Mesenchymal stem cell (in vitro differentiated cells and primary cell): ENCODE data around the gene ITGB1.
"Not testable (repeated sequence)": the region's sequence is repeated elsewhere in the genome, so short reads cannot be mapped to it uniquely, and the experiment has no call there.

Source experiments
- DNase-seq: peaks from one replicate; pipeline ENCODE4 v3.0.0-alpha.2; 2013
- H2AFZ ChIP-seq: one replicate; pipeline ENCODE4 v1.6.1; 2013; ENCODE audit warnings: low read depth, mild to moderate bottlenecking, control low read depth, inconsistent platforms, low read length, moderate library complexity
- H2AK5ac ChIP-seq: 2 replicates; pipeline ENCODE4 v1.6.1; 2013; ENCODE audit warnings: low read length, moderate library complexity, mild to moderate bottlenecking, inconsistent platforms; ENCODE audit not compliant: severe bottlenecking
- H2BK120ac ChIP-seq: one replicate; pipeline ENCODE4 v1.6.1; 2013; ENCODE audit warnings: low read depth, mild to moderate bottlenecking, inconsistent platforms, low read length, moderate library complexity
- H2BK12ac ChIP-seq, 2 experiments: one replicate each; pipeline ENCODE4 v1.6.1; 2013; ENCODE audit warnings: inconsistent platforms in 2 of 2, low read length in 2 of 2, mild to moderate bottlenecking in 2 of 2, moderate library complexity in 2 of 2, control low read depth in 1 of 2
- H2BK15ac ChIP-seq: one replicate; pipeline ENCODE4 v1.6.1; 2013; ENCODE audit warnings: mild to moderate bottlenecking, low read depth, inconsistent platforms; ENCODE audit not compliant: poor library complexity, severe bottlenecking
- H2BK5ac ChIP-seq: 2 replicates; pipeline ENCODE4 v1.6.1; 2013; ENCODE audit warnings: low read depth, mild to moderate bottlenecking, low read length, control low read depth, inconsistent platforms; ENCODE audit not compliant: poor library complexity, severe bottlenecking
- H3K14ac ChIP-seq, 2 experiments: one replicate each; pipeline ENCODE4 v1.6.1; 2013; ENCODE audit warnings: inconsistent platforms in 2 of 2, low read length in 2 of 2, control low read depth in 1 of 2, mild to moderate bottlenecking in 1 of 2, moderate library complexity in 1 of 2
- H3K18ac ChIP-seq, 2 experiments: one replicate each; pipeline ENCODE4 v1.6.1; 2013; ENCODE audit warnings: inconsistent platforms in 2 of 2, low read length in 2 of 2, control low read depth in 1 of 2, low read depth in 1 of 2, mild to moderate bottlenecking in 1 of 2
- H3K23ac ChIP-seq, 2 experiments: one replicate each; pipeline ENCODE4 v1.6.1; 2013; ENCODE audit warnings: inconsistent platforms in 2 of 2, low read length in 2 of 2, mild to moderate bottlenecking in 2 of 2, moderate library complexity in 2 of 2, control low read depth in 1 of 2
- H3K27ac ChIP-seq: 2 replicates; pipeline ENCODE4 v1.5.1; 2013; ENCODE audit warnings: mild to moderate bottlenecking, moderate library complexity, low read length, control low read depth, inconsistent platforms; ENCODE audit not compliant: poor library complexity, severe bottlenecking
- H3K27me3 ChIP-seq, 2 experiments: 2 replicates each; pipeline versions ENCODE4 v1.6.1 to v1.7.0; 2013; ENCODE audit warnings: low read length in 2 of 2, mild to moderate bottlenecking in 2 of 2, moderate library complexity in 2 of 2, control low read depth in 1 of 2, inconsistent platforms in 1 of 2; ENCODE audit not compliant: control insufficient read depth in 1 of 2, insufficient read depth in 1 of 2
- H3K36me3 ChIP-seq, 2 experiments: 2 replicates each; pipeline versions ENCODE4 v1.6.1 to v1.7.0; 2013; ENCODE audit warnings: low read length in 2 of 2, control low read depth in 1 of 2, inconsistent platforms in 1 of 2, low read depth in 1 of 2, mild to moderate bottlenecking in 1 of 2; ENCODE audit not compliant: insufficient read depth in 2 of 2, control insufficient read depth in 1 of 2
- H3K4ac ChIP-seq, 2 experiments: one replicate each; pipeline ENCODE4 v1.6.1; 2013; ENCODE audit warnings: inconsistent platforms in 2 of 2, low read length in 2 of 2, mild to moderate bottlenecking in 2 of 2, moderate library complexity in 2 of 2, control low read depth in 1 of 2, low read depth in 1 of 2
- H3K4me1 ChIP-seq: 2 replicates; pipeline ENCODE4 v1.6.1; 2013; ENCODE audit warnings: low read depth, low read length, control low read depth; ENCODE audit not compliant: control insufficient read depth, insufficient read depth
- H3K4me2 ChIP-seq: 2 replicates; pipeline ENCODE4 v1.6.1; 2013; ENCODE audit warnings: low read length, mild to moderate bottlenecking, inconsistent platforms; ENCODE audit not compliant: poor library complexity, severe bottlenecking
- H3K4me3 ChIP-seq, 2 experiments: 2 replicates each; pipeline versions ENCODE4 v1.5.1 to v1.7.0; 2013; ENCODE audit warnings: low read length in 2 of 2, mild to moderate bottlenecking in 2 of 2, control low read depth in 1 of 2, low read depth in 1 of 2; ENCODE audit not compliant: insufficient read depth in 1 of 2
- H3K79me1 ChIP-seq: replicated peaks from 2 replicates; pipeline ENCODE4 v1.6.1; 2013; ENCODE audit warnings: mild to moderate bottlenecking, control low read depth, low read length, inconsistent platforms; ENCODE audit not compliant: poor library complexity, severe bottlenecking
- H3K9ac ChIP-seq: 2 replicates; pipeline ENCODE4 v1.7.0; 2013; ENCODE audit warnings: mild to moderate bottlenecking, low read length, moderate library complexity
- H3K9me3 ChIP-seq: 2 replicates; pipeline ENCODE4 v1.7.0; 2013; ENCODE audit warnings: mild to moderate bottlenecking, low read length; ENCODE audit not compliant: control insufficient read depth
- H4K8ac ChIP-seq: one replicate; pipeline ENCODE4 v1.6.1; 2013; ENCODE audit warnings: inconsistent platforms, mild to moderate bottlenecking, low read length, moderate library complexity
- H4K91ac ChIP-seq: one replicate; pipeline ENCODE4 v1.6.1; 2013; ENCODE audit warnings: mild to moderate bottlenecking, low read length, inconsistent platforms
- WGBS: methylation state at CpG from one replicate; pipeline ENCODE4 v1.1.7; 2013; ENCODE audit warnings: mixed read lengths; 5-methylcytosine and 5-hydroxymethylcytosine counted together

Gene ITGB1

DNA sequence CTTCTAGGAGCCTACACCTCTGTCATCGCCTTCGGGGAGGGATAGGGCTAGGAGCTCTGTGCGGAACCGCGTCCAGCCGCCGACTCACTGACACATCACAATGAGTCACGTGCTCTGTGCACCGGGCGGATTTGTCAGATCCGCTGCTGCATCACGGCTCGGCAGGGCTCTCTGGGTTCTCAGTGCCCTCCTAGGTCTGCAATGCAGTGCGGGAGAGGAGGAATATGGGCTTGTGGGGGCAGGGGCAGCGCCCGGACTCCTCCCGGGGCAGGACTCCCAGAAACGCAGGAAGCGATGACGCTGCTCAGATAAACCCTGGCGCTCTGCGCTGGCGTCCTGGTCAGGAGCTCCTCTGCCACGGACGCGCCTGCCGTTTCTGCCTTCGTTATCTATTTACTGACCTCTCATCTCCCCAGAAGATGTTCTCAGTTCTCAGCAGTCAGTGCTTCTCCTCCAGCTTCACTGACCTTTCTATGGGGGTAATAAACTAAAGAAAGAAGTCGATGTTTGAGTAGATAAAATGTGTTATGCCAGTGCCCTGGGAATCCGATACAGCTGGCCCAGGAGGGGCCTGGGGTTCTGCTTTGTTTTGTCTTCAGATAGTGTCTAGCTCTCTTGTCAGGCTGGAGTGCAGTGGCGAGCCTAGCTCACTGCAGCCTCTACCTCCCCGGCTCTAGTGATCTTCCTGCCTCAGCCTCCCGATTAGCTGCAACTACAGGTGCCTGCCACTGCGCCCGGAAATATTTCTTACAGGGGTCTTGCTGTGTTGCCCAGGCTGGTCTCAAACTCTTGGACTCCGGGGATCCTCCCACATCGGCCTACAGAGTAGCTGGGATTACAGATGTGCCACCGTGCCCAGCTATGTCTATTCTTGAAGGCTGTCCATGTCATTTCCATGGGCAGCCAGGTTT lies 22.8 kb upstream of the ITGB1 start:
- no peaks in the 10 kb centered on the region for H3K27me3 ChIP-seq
- peak overlapping the region; percentile 97 for H3K9ac ChIP-seq
- DNase-seq, result peak; percentile 99
- peak overlapping the region; percentile 96 for H2BK5ac ChIP-seq
- peak overlapping the region; percentile 84 for H4K91ac ChIP-seq
- H3K4me2 ChIP-seq, result peak overlapping the region; percentile 65
- peak overlapping the region; percentile 91 for H2AK5ac ChIP-seq
- H3K9me3 ChIP-seq, result no peaks in the 10 kb centered on the region
- peak overlapping the region; percentile 11 for H2AFZ ChIP-seq
- H4K8ac ChIP-seq, result peak overlapping the region; percentile 88
- peak overlapping the region; percentile 97 for H2BK15ac ChIP-seq
- 13% methylated on average over 38 of the region's 38 CpGs for WGBS
- peak overlapping the region; percentile 74 to 94 for H3K18ac ChIP-seq
- peak overlapping the region; percentile 40 to 75 for H3K4me3 ChIP-seq
- peak overlapping the region; percentile 99 for H3K27ac ChIP-seq
- no peaks in the 10 kb centered on the region for H3K36me3 ChIP-seq
- no peaks in the 10 kb centered on the region for H3K79me1 ChIP-seq
- H3K4ac ChIP-seq, result peak overlapping the region; percentile 66 to 81
- H2BK12ac ChIP-seq, result peak overlapping the region; percentile 82 to 88
- peak overlapping the region in 1 of 2 experiments; percentile 11 for H3K14ac ChIP-seq
- H3K4me1 ChIP-seq, result peaks cover 15% of the 10 kb centered on the region
- H3K23ac ChIP-seq, result no peak overlapping the region
- peak overlapping the region; percentile 71 for H2BK120ac ChIP-seq

DNA sequence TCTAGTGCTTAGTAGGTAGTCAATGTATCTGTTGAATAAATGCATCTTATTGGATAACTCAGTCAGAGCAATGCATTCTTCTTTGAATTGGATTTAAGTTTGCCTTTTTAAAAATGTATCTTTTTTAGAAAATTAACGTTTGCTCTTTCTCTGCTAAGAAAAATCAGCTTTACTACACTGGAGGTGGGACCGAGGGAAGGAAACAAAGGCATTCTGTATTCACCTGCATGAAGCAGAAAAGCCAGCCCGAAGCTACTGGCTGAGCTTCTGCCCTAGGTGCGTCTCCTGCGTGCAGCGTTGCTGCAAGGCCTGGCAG lies 22.2 kb upstream of the ITGB1 start:
- Histone ChIP-seq H2AFZ (peak overlapping the region; percentile 11), H2BK15ac (peak overlapping the region; percentile 97), H3K23ac (no peak overlapping the region), H3K9ac (peak overlapping the region; percentile 97), H2BK5ac (peak overlapping the region; percentile 25), H3K4me3 (peak overlapping the region in 1 of 2 experiments; percentile 75), H3K9me3 (no peaks in the 10 kb centered on the region), H3K36me3 (no peaks in the 10 kb centered on the region), H2BK12ac (peak overlapping the region in 1 of 2 experiments; percentile 19), H3K14ac (no peak overlapping the region), H4K91ac (peak overlapping the region; percentile 55), H3K4ac (peak overlapping the region; percentile 19 to 66), H4K8ac (peak overlapping the region; percentile 87), H3K4me2 (peak overlapping the region; percentile 18), H3K79me1 (no peaks in the 10 kb centered on the region), H3K27me3 (no peaks in the 10 kb centered on the region), H3K18ac (peak overlapping the region; percentile 74 to 94), H2AK5ac (no peak overlapping the region), H2BK120ac (peak overlapping the region; percentile 39), H3K27ac (peak overlapping the region; percentile 99), H3K4me1 (peaks cover 14% of the 10 kb centered on the region)
- WGBS, result 11% methylated on average over 6 of the region's 6 CpGs
- DNase-seq, result no peak

DNA sequence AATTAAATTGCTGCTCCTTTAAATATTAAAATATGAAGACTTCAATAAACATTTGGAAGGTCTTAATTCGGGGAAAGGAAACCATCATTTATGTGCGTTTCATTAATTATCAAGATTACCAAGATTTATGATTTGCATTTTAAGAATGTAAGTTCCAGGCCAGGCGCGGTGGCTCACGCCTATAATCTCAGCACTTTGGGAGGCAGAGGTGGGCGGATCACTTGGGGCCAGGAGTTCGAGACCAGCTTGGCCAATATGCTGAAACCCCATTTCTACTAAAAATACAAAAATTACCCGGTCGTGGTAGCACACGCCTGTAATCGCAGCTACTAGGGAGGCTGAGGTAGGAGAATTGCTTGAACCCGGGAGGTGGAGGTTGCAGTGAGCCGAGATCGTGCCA lies 21.7 kb upstream of the ITGB1 start:
- H3K4me2 ChIP-seq, DNase-seq, H4K91ac ChIP-seq, H2BK12ac ChIP-seq, H3K4ac ChIP-seq, H3K27me3 ChIP-seq, H2BK15ac ChIP-seq, H3K36me3 ChIP-seq, H3K23ac ChIP-seq, H3K18ac ChIP-seq, H3K79me1 ChIP-seq, H3K9me3 ChIP-seq, H2AFZ ChIP-seq, H2BK5ac ChIP-seq, H3K14ac ChIP-seq, H2BK120ac ChIP-seq, H3K4me3 ChIP-seq: not testable (repeated sequence)
- H3K27ac ChIP-seq, result peak overlapping the region; percentile 99
- H4K8ac ChIP-seq, result peak overlapping the region; percentile 31
- H2AK5ac ChIP-seq, result peak overlapping the region; percentile 47
- peaks cover 13% of the 10 kb centered on the region for H3K4me1 ChIP-seq
- H3K9ac ChIP-seq, result peak overlapping the region; percentile 97
- WGBS, result 77% methylated on average over 10 of the region's 14 CpGs

DNA sequence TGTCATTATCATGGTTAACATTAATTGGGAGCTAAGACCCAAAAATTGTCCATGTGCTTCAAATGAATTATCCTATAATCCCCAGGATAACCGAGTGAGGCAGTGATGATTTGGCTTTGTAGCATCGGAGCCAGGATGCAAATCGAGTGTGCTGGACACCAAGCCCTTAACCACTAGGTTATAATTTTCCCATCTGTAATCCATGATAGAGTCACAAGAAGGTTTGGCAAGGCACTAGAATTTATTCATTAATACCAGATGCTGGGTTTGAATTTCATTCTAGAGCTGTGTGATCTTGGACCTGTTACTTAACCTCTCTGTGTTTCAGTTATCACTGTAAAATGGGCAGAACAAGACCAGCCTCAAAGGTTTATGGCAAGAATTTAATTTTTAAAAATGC lies 21.0 kb upstream of the ITGB1 start:
- Histone ChIP-seq H2AFZ (no peak overlapping the region), H3K79me1 (no peaks in the 10 kb centered on the region), H3K23ac (no peak overlapping the region), H3K36me3 (no peaks in the 10 kb centered on the region), H3K4ac (no peak overlapping the region), H3K4me3 (no peak overlapping the region), H2AK5ac (no peak overlapping the region), H2BK120ac (no peak overlapping the region), H3K4me2 (no peak overlapping the region), H3K14ac (no peak overlapping the region), H3K27ac (no peak overlapping the region), H2BK15ac (no peak overlapping the region), H4K91ac (no peak overlapping the region), H3K9me3 (no peaks in the 10 kb centered on the region), H3K4me1 (peaks cover 11% of the 10 kb centered on the region), H3K18ac (no peak overlapping the region), H3K9ac (peak overlapping the region; percentile 97), H2BK12ac (no peak overlapping the region), H2BK5ac (no peak overlapping the region), H4K8ac (no peak overlapping the region), H3K27me3 (no peaks in the 10 kb centered on the region)
- DNase-seq, result no peak
- 96% methylated on average over 3 of the region's 3 CpGs for WGBS
